Adrenal gland (tissue), 12 donors: Measurements from ENCODE around the gene REPS1. TPM values are rescaled to one million over a fixed set of nuclear protein-coding genes. Genes with fewer than 3 reads are reported as not detected.
A peak's percentile ranks its signal among the peaks of the same experiment; 100 is the strongest.

ENCODE experiments used
- DNase-seq, 7 donors: peaks; one replicate each; pipeline ENCODE4 v3.0.0-alpha.2; 2019 to 2020
- H3K27ac ChIP-seq, 5 donors: fragments of 200-600 bp; sonication (generic) in 4 of 5; 1 replicate in 3 of 5; 2 replicates in 2 of 5; pipeline versions ENCODE4 v1.5.1 to v1.8.0; 2016 to 2020; ENCODE audit warnings: mild to moderate bottlenecking in 1 of 5
- H3K27me3 ChIP-seq: fragments of 200-600 bp; 2 replicates; pipeline ENCODE4 v1.8.0; 2021
- H3K36me3 ChIP-seq, 2 donors: fragments of 200-600 bp; replicated peaks in 1 of 2; 1 replicate in 1 of 2; 2 replicates in 1 of 2; pipeline versions ENCODE4 v1.5.1 to v1.8.0; 2018 to 2022
- H3K4me1 ChIP-seq, 2 donors: fragments of 200-600 bp; replicated peaks in 1 of 2; 1 replicate in 1 of 2; 2 replicates in 1 of 2; pipeline versions ENCODE4 v1.5.1 to v1.8.0; 2018 to 2021
- H3K4me3 ChIP-seq, 4 donors: fragments of 200-600 bp; sonication (generic) in 3 of 4; one replicate each; pipeline ENCODE4 v1.5.1; 2016 to 2018
- H3K9me3 ChIP-seq, 3 donors: fragments of 200-600 bp; sonication (generic) in 1 of 3; replicated peaks in 1 of 3; 1 replicate in 2 of 3; 2 replicates in 1 of 3; pipeline versions ENCODE4 v1.5.1 to v1.8.0; 2016 to 2021
- POLR2A ChIP-seq, 2 donors: fragments of 450-650 bp; IDR thresholded peaks; one replicate each; pipeline ENCODE4 v1.6.1; 2017; ENCODE audit warnings: antibody characterized with exemption in 2 of 2, mild to moderate bottlenecking in 2 of 2, moderate library complexity in 1 of 2
- WGBS, 4 donors: extraction: QIAGEN DNeasy Blood & Tissue Kit in 2 of 4; methylation state at CpG; one replicate each; pipeline versions ENCODE4 v1.1.5 to v1.1.7; 2013 to 2017; 5-methylcytosine and 5-hydroxymethylcytosine counted together
- intact Hi-C, 2 donors: fragments of 100-400 bp; cut with DNase I; formaldehyde crosslinking; loops; one replicate each; pipeline versions ENCODE4 v1.14.1 to v1.15.0; 2022 to 2023
- polyA plus RNA-seq, 3 donors: library from polyadenylated mRNA; stranded (reverse); fragments of 200-250 nt in 2 of 3; fragments of 350-450 nt in 1 of 3; fragmentation: Illumina TruSeq in 1 of 3; extraction: RNeasy Lipid Tissue Mini Kit (QIAGEN cat#74804) in 1 of 3; gene quantifications; one replicate each; pipeline ENCODE4 v1.2.3, GENCODE V29; 2013 to 2014
- total RNA-seq, 9 donors: library from RNA; depleted of rRNA in 4 of 9; stranded (reverse); fragments of >200 nt in 4 of 9; fragments of 120-200 nt in 1 of 9; fragmentation: NEBNext Ultra II Directional in 1 of 9; extraction: Animal tissue kit (Norgen Biotek cat#: 25700) in 1 of 9; gene quantifications; one replicate each; pipeline versions ENCODE4 v1.1.0 to v1.2.4, GENCODE V29; 2013 to 2023
- TF ChIP-seq, protein P1 (sequence below), 6 experiments: fragments of 450-650 bp in 4 of 6; fragments of 200-600 bp in 2 of 6; sonication (generic) in 1 of 6; IDR thresholded peaks; 1 replicate in 5 of 6; 2 replicates in 1 of 6; pipeline versions ENCODE4 v1.5.1 to v1.8.0; 2016 to 2021; ENCODE audit warnings: antibody characterized with exemption in 6 of 6, mild to moderate bottlenecking in 2 of 6, moderate library complexity in 1 of 6
- donor health status: healthy with polysubstance abuse.
- donor health status: Bipolar disorder and iron deficiency.
- donor health status: DM: yes; HTN: yes; CAD: no.
- donor health status: DM: no; HTN: no; CAD: no.
- donor health status: DM: no; HTN: no; CAD: no.
- donor health status: DM: yes; HTN: yes; CAD: no.

REPS1 gene
- total and polyA plus RNA-seq, 12 donors, result 19.1 to 36.8 (median 26.4) TPM

GRCh38 chr6:138964012-138964411 lies 24.0 kb downstream of the REPS1 start:
- TF ChIP-seq, protein P1, sequence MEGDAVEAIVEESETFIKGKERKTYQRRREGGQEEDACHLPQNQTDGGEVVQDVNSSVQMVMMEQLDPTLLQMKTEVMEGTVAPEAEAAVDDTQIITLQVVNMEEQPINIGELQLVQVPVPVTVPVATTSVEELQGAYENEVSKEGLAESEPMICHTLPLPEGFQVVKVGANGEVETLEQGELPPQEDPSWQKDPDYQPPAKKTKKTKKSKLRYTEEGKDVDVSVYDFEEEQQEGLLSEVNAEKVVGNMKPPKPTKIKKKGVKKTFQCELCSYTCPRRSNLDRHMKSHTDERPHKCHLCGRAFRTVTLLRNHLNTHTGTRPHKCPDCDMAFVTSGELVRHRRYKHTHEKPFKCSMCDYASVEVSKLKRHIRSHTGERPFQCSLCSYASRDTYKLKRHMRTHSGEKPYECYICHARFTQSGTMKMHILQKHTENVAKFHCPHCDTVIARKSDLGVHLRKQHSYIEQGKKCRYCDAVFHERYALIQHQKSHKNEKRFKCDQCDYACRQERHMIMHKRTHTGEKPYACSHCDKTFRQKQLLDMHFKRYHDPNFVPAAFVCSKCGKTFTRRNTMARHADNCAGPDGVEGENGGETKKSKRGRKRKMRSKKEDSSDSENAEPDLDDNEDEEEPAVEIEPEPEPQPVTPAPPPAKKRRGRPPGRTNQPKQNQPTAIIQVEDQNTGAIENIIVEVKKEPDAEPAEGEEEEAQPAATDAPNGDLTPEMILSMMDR (IDR thresholded peaks at IDR 0.05), result no peak
- TF ChIP-seq POLR2A (IDR thresholded peaks at IDR 0.05), result no peak
- no peaks in the 10 kb centered on the region for H3K9me3 ChIP-seq
- 95 to 98% (median 97%) methylated on average over 1 of the region's 1 CpG for WGBS, 4 donors

DNA sequence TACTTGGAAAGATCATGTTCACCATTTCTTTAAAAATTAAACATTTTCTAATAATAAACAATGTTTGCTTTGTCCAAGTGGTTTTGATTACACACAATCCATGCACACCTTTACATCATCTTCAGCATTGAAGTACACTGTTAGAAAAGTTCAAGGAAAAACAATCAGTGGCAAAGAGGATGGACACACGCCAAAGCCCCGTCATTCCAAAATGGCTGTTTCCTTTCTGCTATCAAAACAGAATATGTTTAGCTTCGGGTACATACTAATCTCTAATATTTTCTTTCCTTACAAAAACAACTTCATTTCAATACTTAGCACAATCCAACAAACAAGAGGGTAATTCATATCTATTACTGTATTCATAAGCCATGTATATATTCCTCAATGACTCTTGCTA lies 24.5 kb downstream of the REPS1 start:
- Histone ChIP-seq H3K4me1 (peaks cover 0 to 21% of the 10 kb centered on the region in 2 donors), H3K9me3 (no peaks in the 10 kb centered on the region), H3K4me3 (no peak overlapping the region), H3K36me3 (no peaks in the 10 kb centered on the region), H3K27me3 (no peaks in the 10 kb centered on the region), H3K27ac (no peak overlapping the region)
- peak in 4 of 7 donors; percentile 29 to 65 (median 40) for DNase-seq
- TF ChIP-seq, protein P1 (IDR thresholded peaks at IDR 0.05), result no peak
- TF ChIP-seq POLR2A (IDR thresholded peaks at IDR 0.05), result no peak
- intact Hi-C loops, result no loop called here
- WGBS, 4 donors, result 31 to 46% (median 34%) methylated on average over 3 of the region's 3 CpGs

More at GRCh38 chr6:138964012-138964411, 24.0 kb downstream of the REPS1 start:
- no peak overlapping the region for H3K4me3 ChIP-seq
- intact Hi-C loops, result no loop called here
- H3K27me3 ChIP-seq, result no peaks in the 10 kb centered on the region
- peaks cover 0 to 21% of the 10 kb centered on the region in 2 donors for H3K4me1 ChIP-seq
- DNase-seq, result no peak
- no peak overlapping the region for H3K27ac ChIP-seq
- H3K36me3 ChIP-seq, result no peaks in the 10 kb centered on the region

- DNase-seq, result no peak
- Histone ChIP-seq H3K4me1 (peaks cover 0 to 21% of the 10 kb centered on the region in 2 donors), H3K27me3 (no peaks in the 10 kb centered on the region), H3K27ac (no peak overlapping the region), H3K9me3 (no peaks in the 10 kb centered on the region), H3K36me3 (no peaks in the 10 kb centered on the region), H3K4me3 (no peak overlapping the region)
- 87 to 94% (median 90%) methylated on average over 3 of the region's 3 CpGs for WGBS, 4 donors
- intact Hi-C loops, result no loop called here
- TF ChIP-seq, protein P1 (IDR thresholded peaks at IDR 0.05), result no peak
- no peak for TF ChIP-seq POLR2A (IDR thresholded peaks at IDR 0.05)
Measured at GRCh38 chr6:138963119-138963518, 24.9 kb downstream of the REPS1 start.

- WGBS, 4 donors, result 85 to 97% (median 89%) methylated on average over 3 of the region's 3 CpGs
- Histone ChIP-seq H3K27ac (no peak overlapping the region), H3K27me3 (no peaks in the 10 kb centered on the region), H3K9me3 (no peaks in the 10 kb centered on the region), H3K36me3 (no peaks in the 10 kb centered on the region), H3K4me3 (no peak overlapping the region), H3K4me1 (peaks cover 0 to 19% of the 10 kb centered on the region in 2 donors)
- no peak for TF ChIP-seq POLR2A (IDR thresholded peaks at IDR 0.05)
- TF ChIP-seq, protein P1 (IDR thresholded peaks at IDR 0.05), result no peak
- intact Hi-C loops, result no loop called here
- no peak for DNase-seq
Measured at GRCh38 chr6:138959521-138959920, 28.5 kb downstream of the REPS1 start.
